Common myeloid progenitor, CD34-positive (primary cell): ENCODE data around the gene CD163L1.

Experiments used
- CTCF ChIA-PET: fragments of 350-600 bp; sonication (Branson Sonifier 250); formaldehyde crosslinking; loops from one replicate; lab custom pipeline; 2021; ENCODE audit warnings: antibody characterized with exemption; lab: Charles Lee
- POLR2A ChIA-PET: fragments of 350-600 bp; sonication (Branson Sonifier 250); formaldehyde crosslinking; loops from one replicate; lab custom pipeline; 2021; ENCODE audit warnings: antibody characterized with exemption; lab: Charles Lee
- DNase-seq, 3 donors: peaks; one replicate each; pipeline versions ENCODE4 v3.0.0 to v3.0.0-alpha.2; 2013
- H3K27ac ChIP-seq, 2 experiments: 1 replicate in 1 of 2; 2 replicates in 1 of 2; pipeline ENCODE4 v1.7.0; 2013; ENCODE audit warnings: inconsistent platforms in 2 of 2, low read length in 2 of 2, mild to moderate bottlenecking in 2 of 2, low read depth in 1 of 2, moderate library complexity in 1 of 2; ENCODE audit not compliant: severe bottlenecking in 2 of 2, insufficient read depth in 1 of 2, poor library complexity in 1 of 2
- H3K27me3 ChIP-seq, 5 experiments: replicated peaks in 2 of 5; 1 replicate in 3 of 5; 2 replicates in 2 of 5; pipeline versions ENCODE4 v1.6.1 to v1.7.0; 2013; ENCODE audit warnings: low read length in 4 of 5, mild to moderate bottlenecking in 2 of 5, moderate library complexity in 2 of 5, inconsistent platforms in 1 of 5; ENCODE audit not compliant: insufficient read depth in 5 of 5, control insufficient read depth in 4 of 5
- H3K36me3 ChIP-seq, 4 experiments: 1 replicate in 2 of 4; 2 replicates in 2 of 4; pipeline versions ENCODE4 v1.6.1 to v1.7.0; 2013; ENCODE audit warnings: low read length in 3 of 4, control low read depth in 1 of 4, mild to moderate bottlenecking in 1 of 4; ENCODE audit not compliant: control insufficient read depth in 4 of 4, insufficient read depth in 4 of 4
- H3K4me1 ChIP-seq, 4 experiments: 1 replicate in 3 of 4; 2 replicates in 1 of 4; pipeline versions ENCODE4 v1.6.1 to v1.7.1; 2013; ENCODE audit warnings: low read length in 3 of 4, mild to moderate bottlenecking in 3 of 4, control low read depth in 1 of 4, inconsistent platforms in 1 of 4, moderate library complexity in 1 of 4; ENCODE audit not compliant: control insufficient read depth in 4 of 4, insufficient read depth in 4 of 4; ENCODE audit errors: control extremely low read depth in 1 of 4
- H3K4me3 ChIP-seq, 7 experiments: 1 replicate in 4 of 7; 2 replicates in 3 of 7; pipeline versions ENCODE4 v1.5.1 to v1.7.0; 2013; ENCODE audit warnings: mild to moderate bottlenecking in 7 of 7, low read length in 6 of 7, moderate library complexity in 6 of 7, inconsistent platforms in 2 of 7, low read depth in 2 of 7, control low read depth in 1 of 7; ENCODE audit not compliant: insufficient read depth in 4 of 7, control insufficient read depth in 1 of 7; ENCODE audit errors: extremely low read depth in 1 of 7
- H3K9me3 ChIP-seq, 5 experiments: 1 replicate in 4 of 5; 2 replicates in 1 of 5; pipeline versions ENCODE4 v1.6.1 to v1.7.1; 2013; ENCODE audit warnings: low read length in 4 of 5, mild to moderate bottlenecking in 2 of 5, inconsistent platforms in 1 of 5, low read depth in 1 of 5, moderate library complexity in 1 of 5; ENCODE audit not compliant: control insufficient read depth in 4 of 5, insufficient read depth in 2 of 5; ENCODE audit errors: control extremely low read depth in 1 of 5
- WGBS: methylation state at CpG from one replicate; pipeline ENCODE4 v1.1.5; 2013; ENCODE audit not compliant: insufficient coverage; 5-methylcytosine and 5-hydroxymethylcytosine counted together

CD163L1 gene

GRCh38 chr12:7310070-7310469 is 133.9 kb downstream of the CD163L1 start:
- Histone ChIP-seq H3K27me3 (no peaks in the 10 kb centered on the region), H3K4me1 (no peaks in the 10 kb centered on the region), H3K36me3 (no peaks in the 10 kb centered on the region), H3K4me3 (no peak overlapping the region), H3K9me3 (no peaks in the 10 kb centered on the region), H3K27ac (no peak overlapping the region)
- no peak for DNase-seq
- WGBS: 100% methylated on average over 3 of the region's 4 CpGs
- ChIA-PET POLR2A (no interaction called here), CTCF (no interaction called here)
